ENCODE results near the gene SPDYE3.
"Not testable (repeated sequence)": the region's sequence is repeated elsewhere in the genome, so short reads cannot be mapped to it uniquely, and the experiment has no call there.

- TF ChIP-seq CTCF, POLR2A (IDR thresholded peaks at IDR 0.05): not testable (repeated sequence)
These were observed 16.7 kb downstream of the SPDYE3 start for GRCh38 chr7:100324194-100324593.

Data from lower leg skin (tissue), 3 donors.